HCT116 (cell line): ENCODE measurements around the gene IFITM10.

Experiments used
- ATF3 ChIP-seq: IDR thresholded peaks from 2 replicates; pipeline ENCODE4 v1.6.1; 2012
- CEBPB ChIP-seq: IDR thresholded peaks from 2 replicates; pipeline ENCODE4 v1.6.1; 2012; ENCODE audit warnings: low read depth
- CTCF ChIP-seq, 3 experiments: fragments of 200-600 bp in 1 of 3; sonication (generic) in 1 of 3; IDR thresholded peaks in 2 of 3; conservative IDR thresholded peaks in 1 of 3; 2 replicates each; pipeline ENCODE4 v1.5.1; 2012 to 2017; ENCODE audit warnings: low read depth in 2 of 3, low read length in 2 of 3, antibody characterized with exemption in 1 of 3, borderline replicate concordance in 1 of 3, control low read depth in 1 of 3, mild to moderate bottlenecking in 1 of 3, mixed read lengths in 1 of 3, mixed run types in 1 of 3, moderate library complexity in 1 of 3; ENCODE audit not compliant: insufficient read depth in 1 of 3
- REST ChIP-seq: IDR thresholded peaks from 2 replicates; pipeline ENCODE4 v1.6.1; 2012; ENCODE audit warnings: low read depth
- SRF ChIP-seq: IDR thresholded peaks from 2 replicates; pipeline ENCODE4 v1.6.1; 2012; ENCODE audit warnings: low read depth
- YY1 ChIP-seq: IDR thresholded peaks from 2 replicates; pipeline ENCODE4 v1.6.1; 2011; ENCODE audit warnings: low read length, low read depth, moderate library complexity, mild to moderate bottlenecking; ENCODE audit not compliant: insufficient replicate concordance; ENCODE audit errors: extremely low read depth
- ZFX ChIP-seq: fragments of 450-650 bp; IDR thresholded peaks from 2 replicates; pipeline ENCODE4 v1.6.1; 2017

- TF ChIP-seq CTCF (IDR thresholded peaks at IDR 0.05 in 2 of 3, conservative IDR thresholded peaks at IDR 0.05 in 1 of 3; ENCODE audit: borderline replicate concordance in 1 of 3, insufficient read depth in 1 of 3, low read depth in 2 of 3, low read length in 2 of 3) (no peak), CEBPB (no peak), SRF (no peak), ZFX (no peak), ATF3 (no peak), YY1 (no peak), REST (no peak)
These were observed 8.7 kb downstream of the IFITM10 start for GRCh38 chr11:1741741-1742140.
